ENCODE data around the gene SEMA6A. TPM values are rescaled to one million over a fixed set of nuclear protein-coding genes. Genes with fewer than 3 reads are reported as not detected.

SEMA6A gene
- total RNA-seq, 4 donors from 2014 or later: 12.6 to 41.6 (median 15.7) TPM

DNA sequence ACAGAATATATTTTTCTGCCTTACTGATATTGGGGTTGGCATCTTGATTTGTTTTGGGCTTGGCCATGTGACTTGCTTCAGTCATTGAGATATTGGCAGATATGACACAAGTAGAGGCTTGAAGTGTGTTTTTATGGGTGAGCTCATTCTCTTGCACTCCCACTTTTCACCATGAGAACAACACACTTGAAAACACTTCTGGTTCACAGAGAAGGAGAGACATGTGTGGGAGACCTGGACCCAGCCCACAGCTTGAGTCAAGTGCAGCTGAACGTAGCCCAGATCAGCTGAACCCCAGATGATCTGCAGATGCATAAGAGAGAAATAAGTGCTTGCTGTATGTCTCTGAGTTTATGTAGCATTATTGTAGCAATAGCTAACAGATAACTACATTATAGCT lies 155.4 kb downstream of the SEMA6A start:
- TF ChIP-seq, protein P1, sequence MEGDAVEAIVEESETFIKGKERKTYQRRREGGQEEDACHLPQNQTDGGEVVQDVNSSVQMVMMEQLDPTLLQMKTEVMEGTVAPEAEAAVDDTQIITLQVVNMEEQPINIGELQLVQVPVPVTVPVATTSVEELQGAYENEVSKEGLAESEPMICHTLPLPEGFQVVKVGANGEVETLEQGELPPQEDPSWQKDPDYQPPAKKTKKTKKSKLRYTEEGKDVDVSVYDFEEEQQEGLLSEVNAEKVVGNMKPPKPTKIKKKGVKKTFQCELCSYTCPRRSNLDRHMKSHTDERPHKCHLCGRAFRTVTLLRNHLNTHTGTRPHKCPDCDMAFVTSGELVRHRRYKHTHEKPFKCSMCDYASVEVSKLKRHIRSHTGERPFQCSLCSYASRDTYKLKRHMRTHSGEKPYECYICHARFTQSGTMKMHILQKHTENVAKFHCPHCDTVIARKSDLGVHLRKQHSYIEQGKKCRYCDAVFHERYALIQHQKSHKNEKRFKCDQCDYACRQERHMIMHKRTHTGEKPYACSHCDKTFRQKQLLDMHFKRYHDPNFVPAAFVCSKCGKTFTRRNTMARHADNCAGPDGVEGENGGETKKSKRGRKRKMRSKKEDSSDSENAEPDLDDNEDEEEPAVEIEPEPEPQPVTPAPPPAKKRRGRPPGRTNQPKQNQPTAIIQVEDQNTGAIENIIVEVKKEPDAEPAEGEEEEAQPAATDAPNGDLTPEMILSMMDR (IDR thresholded peaks at IDR 0.05; ENCODE audit: low read depth): no peak

DNA sequence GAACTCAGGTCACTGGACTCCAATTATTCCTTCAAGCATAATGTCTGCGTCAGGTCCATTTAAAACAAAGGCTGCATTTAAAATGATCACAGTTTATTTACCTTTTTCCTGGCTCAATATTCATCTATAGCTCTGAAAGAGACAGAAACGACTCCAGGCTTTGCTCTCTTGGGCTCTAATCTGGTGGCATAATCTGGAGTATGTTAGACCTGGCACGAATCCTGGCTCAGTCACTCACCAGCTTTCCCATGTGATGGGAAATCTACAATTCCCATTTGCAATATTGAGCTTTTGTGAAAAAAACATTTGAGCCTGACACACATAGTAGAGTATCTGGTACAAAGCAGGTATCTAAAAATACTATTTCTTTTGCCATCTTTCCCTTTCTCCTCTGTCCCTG lies 155.8 kb downstream of the SEMA6A start:
- TF ChIP-seq, protein P1 (IDR thresholded peaks at IDR 0.05; ENCODE audit: low read depth): no peak

DNA sequence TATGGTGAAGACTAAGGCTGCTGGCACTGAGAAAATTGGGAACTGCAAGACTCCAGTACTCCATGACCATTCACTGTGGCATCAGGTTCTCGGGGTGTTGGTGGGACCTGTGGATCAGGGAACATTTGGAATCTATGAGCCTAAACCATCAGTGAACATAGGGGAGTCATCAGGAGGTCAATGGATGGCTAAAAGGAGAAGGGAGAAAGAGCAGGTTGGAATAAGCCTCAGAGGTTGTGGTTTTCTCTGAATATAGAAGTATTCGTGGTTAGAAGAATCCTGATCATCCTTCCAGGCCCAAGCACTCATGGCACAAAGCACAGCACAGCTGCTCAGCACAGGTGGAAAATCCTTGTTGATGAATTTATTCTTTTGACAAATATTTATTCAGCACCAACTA lies 156.6 kb downstream of the SEMA6A start:
- TF ChIP-seq, protein P1 (IDR thresholded peaks at IDR 0.05; ENCODE audit: low read depth): no peak

DNA sequence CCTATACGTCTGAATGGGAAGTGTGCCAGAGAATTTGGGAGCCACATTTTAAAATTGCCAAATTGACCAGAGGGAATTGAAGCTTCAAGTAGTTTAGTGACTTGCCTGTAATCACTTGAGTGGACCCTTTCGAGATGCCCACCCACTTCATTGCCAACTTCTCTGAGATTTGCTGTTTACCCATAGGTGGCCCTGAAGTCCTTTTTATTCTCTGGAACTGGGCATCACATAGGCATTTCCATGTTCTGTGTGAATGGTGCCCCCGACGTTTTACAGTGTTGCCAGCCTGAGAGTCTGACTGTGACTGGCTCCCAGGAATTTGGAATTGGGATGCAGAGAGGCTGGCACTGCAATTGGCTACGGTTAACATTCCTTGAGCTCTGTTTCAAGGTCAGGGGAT lies 158.6 kb downstream of the SEMA6A start:
- TF ChIP-seq, protein P1 (IDR thresholded peaks at IDR 0.05; ENCODE audit: low read depth): no peak

DNA sequence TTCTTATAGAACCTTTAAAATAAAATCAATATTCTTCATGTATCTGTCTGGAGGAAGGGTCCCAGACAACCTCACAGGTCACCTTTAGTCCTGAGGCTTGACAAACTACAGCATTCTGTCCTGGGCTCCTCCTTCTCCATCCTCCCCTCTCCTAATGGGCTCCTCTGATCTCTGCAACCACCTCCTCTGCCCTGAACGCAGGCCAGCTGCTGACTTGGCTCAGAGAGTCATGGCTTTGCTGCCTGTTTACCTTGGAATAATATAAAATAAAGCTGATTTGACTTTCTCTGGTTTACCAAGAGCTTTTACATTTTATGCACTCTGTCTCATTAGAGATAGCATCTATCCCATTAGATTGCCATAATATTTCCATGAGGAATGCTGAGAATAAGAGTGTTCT lies 159.4 kb downstream of the SEMA6A start:
- TF ChIP-seq, protein P1 (IDR thresholded peaks at IDR 0.05; ENCODE audit: low read depth): no peak

DNA sequence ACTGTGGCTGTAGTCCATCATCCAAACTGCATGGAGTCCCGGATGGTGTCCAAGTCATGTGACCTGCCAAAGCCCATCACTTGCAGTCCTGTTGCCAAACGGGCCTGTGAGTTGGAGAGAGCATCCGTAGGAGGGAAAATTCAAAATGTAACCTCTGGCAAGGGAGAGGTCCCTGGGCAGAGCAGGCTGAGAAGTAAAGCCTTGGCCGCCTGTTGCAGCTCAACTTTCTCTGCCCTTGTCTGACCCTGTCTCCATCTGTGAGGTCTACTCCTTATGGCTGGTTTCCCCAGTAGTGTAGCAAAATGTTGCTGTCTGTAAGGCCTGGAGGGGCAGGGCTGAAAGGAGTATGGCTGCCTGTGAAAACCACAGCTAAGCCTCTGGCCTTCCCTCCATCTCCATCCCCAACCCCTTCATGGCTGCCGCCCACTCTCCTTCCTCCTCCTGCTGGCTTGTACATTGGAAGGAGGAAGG lies 163.5 kb downstream of the SEMA6A start:
- TF ChIP-seq, protein P1 (IDR thresholded peaks at IDR 0.05; ENCODE audit: low read depth): no peak

DNA sequence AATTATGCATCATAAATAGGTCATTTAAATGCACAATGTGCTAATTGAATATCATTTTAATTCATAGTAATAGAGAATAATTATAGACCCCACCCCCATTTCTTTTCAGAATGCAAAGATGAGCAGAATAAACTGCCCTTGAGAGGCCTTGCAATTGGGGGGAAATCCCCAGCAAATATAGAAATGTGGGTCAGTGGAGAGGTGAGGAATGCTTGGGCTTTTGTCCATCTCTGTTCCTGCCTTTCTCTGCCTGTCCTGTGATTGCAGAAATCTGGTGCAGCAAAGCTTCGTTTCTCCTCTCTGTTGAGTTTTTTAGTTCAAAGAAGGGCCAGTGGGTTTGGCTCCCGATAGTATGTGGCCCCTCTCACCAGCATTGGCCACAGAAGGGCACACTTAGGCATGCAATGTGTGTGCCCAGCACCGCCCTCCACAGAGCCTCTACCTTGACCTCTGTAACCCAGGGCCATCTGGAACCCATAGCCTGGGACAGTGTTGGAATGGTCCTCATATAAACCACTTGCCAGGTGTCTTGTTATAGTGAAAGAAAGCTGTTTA lies 164.2 kb downstream of the SEMA6A start:
- TF ChIP-seq, protein P1 (IDR thresholded peaks at IDR 0.05; ENCODE audit: low read depth): no peak

Measured in subcutaneous adipose tissue (tissue), 4 donors.